Hepatocyte (in vitro differentiated cells): ENCODE results near the gene PDHX.

Experiments used
- EZH2phosphoT487 ChIP-seq: fragments of 200-600 bp; sonication (generic); IDR thresholded peaks from one replicate; pipeline ENCODE4 v1.6.1; 2018; ENCODE audit warnings: antibody characterized with exemption, mild to moderate bottlenecking, low read depth, moderate library complexity; ENCODE audit not compliant: unreplicated experiment, severe bottlenecking
- TF ChIP-seq, protein P1 (sequence below): fragments of 200-600 bp; sonication (generic); IDR thresholded peaks from 2 replicates; pipeline ENCODE4 v1.5.1; 2016; ENCODE audit warnings: antibody characterized with exemption, mild to moderate bottlenecking; ENCODE audit not compliant: poor library complexity

DNA sequence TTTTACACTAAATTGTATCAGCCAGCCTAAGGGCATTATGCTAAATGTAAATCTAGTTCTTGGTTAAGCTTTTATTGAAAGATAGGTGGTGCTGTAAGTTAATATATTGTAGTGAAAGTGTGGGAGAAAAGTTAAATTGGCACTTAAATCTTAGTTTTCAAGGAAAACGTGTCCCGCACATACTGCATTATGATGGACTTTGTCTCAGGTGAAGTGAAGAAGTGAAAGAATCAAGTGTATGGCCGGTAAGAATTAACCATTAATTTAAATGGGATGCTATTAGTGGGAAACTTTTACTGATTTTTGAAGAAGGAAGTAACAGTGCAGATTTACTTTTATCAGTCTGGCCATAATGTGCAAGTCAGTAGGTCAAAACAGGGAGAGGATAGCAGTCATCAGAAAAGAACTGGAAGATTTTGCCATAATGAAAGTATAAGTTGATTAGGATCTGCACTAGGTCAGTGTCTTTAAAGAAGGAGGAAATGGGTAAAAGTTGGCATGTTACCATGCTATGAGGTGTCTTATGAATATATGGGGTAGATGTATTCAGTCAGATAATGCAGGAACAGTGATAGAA is 81.6 kb downstream of the PDHX start:
- TF ChIP-seq, protein P1, sequence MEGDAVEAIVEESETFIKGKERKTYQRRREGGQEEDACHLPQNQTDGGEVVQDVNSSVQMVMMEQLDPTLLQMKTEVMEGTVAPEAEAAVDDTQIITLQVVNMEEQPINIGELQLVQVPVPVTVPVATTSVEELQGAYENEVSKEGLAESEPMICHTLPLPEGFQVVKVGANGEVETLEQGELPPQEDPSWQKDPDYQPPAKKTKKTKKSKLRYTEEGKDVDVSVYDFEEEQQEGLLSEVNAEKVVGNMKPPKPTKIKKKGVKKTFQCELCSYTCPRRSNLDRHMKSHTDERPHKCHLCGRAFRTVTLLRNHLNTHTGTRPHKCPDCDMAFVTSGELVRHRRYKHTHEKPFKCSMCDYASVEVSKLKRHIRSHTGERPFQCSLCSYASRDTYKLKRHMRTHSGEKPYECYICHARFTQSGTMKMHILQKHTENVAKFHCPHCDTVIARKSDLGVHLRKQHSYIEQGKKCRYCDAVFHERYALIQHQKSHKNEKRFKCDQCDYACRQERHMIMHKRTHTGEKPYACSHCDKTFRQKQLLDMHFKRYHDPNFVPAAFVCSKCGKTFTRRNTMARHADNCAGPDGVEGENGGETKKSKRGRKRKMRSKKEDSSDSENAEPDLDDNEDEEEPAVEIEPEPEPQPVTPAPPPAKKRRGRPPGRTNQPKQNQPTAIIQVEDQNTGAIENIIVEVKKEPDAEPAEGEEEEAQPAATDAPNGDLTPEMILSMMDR = peak; percentile 59
- TF ChIP-seq EZH2phosphoT487 = no peak
